ENCODE measurements around the gene BRD9.

BRD9 gene

DNA sequence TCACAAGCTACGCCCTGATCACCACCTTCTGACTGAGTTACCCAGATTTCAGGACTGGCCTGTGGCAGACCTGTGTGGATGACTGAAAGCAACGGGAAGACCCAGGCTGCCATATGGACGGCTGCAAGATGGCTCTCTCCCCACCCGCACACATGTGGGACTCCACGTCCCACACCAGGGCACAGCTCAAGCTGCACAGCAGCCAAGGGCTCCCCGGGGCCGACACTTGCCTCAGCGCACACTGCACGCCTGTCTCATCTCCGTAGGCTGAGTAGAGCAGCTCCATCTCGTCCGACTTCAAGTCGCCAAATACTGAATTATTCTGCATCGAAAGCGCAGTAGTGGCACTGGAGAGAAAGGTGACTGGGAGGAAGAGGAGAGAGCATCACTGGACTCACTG lies 14.5 kb downstream of the BRD9 start:
- DNase-seq (ENCODE audit: low spot score), result no peak

DNA sequence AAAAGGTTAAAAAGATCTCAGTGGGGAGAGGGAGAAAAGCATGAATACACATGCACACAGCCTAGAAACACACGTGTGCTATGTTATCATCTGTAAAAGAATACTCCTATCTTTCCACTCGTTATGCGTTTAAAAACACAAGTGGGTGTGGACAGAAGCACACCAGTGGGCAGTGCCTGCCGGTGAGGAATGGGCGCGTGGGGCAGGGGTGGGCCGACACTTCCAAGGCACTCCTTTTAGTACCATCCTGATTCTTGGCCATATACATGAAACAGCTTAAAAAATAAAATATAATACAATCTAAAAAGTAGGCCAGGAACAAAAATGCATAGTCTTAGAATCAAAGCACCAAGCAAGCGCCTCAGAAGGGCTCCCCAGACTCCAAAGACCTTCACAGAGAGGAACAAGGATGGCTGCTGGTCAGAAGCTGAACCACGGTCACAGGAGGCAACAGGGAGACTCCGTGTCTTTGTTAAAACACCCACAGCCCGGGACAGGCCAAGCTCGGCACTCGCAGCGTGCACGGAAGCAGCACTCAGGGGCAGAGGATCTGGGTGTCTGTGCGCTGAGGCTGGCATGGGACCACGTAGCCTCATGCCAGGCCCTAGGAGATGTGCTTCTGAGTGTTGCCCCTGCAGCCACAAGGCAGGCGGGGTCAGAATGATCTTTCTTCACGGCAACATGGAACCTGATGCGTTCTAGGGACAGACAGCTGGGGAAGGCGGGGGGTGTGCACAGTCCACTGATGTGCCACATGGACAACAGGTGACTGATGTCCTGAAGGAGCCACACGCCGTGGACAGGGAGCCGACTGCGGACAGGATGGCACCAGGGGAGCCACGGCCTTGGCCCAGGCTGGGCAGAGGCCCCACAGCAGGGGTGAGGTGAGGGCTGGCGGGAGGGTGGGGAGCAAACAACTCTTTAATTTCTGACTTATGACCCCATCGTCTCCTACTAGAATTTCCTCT lies 15.9 kb downstream of the BRD9 start:
- no peak for DNase-seq (ENCODE audit: low spot score)

DNA sequence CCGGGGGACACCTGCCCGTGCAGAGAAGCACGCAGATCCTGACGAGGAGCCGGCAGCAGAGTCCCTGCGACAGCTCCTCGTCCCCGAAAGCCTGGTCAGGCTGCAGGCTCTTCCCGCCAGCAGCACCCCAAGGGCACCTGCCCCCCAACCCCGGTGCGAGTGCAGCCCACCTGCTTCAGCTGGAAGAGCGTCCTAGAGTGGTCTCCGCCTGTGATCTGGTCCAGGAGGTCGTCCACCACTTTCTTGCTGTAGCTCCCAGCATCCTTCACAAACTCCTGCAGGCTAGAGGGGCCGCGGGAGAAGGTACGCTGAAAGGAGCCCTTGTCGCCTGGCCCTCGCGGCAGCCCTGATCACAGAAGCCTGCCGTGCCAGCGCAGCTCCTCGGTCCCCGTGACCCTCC lies 16.7 kb downstream of the BRD9 start:
- no peak for DNase-seq (ENCODE audit: low spot score)

DNA sequence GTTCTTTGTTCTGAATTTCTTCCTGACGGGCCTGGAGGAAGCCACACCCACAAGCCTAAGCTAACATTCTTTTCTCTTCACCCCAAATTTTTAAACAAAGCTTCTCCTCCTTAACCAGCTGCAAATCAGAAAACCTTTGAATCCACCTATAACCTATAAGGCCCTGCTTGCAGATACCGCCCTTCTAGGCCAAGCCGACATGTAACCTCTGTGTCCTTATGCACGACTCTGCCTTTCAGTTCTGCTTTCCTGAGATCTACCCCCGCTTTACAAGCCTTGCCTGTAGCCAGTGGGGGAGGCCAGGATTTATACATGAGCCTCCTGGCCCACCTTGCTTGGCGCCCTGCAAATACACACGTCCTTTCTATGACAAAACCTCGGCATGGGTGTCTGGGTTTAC lies 19.3 kb downstream of the BRD9 start:
- no peak for DNase-seq (ENCODE audit: low spot score)

DNA sequence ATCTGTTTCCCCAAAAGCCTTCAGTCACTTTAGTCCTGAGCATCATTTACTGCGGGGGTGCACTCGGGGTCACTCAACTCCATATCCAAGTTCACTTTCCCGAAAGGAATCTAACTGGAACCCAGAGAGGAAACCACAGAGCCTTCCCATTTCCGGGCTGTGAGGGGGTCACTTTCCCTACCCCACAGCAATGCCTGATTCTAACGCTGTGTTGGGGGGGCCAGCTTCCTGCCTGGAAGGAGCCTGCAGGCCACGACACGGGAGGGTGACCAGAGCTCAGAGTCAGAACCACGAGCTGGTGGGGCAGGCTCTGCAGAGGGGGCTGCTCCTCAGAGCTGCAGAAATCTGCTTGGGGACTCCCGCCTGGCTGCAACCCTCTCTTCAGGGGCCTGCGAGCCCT lies 20.3 kb downstream of the BRD9 start:
- no peak for DNase-seq (ENCODE audit: low spot score)

DNA sequence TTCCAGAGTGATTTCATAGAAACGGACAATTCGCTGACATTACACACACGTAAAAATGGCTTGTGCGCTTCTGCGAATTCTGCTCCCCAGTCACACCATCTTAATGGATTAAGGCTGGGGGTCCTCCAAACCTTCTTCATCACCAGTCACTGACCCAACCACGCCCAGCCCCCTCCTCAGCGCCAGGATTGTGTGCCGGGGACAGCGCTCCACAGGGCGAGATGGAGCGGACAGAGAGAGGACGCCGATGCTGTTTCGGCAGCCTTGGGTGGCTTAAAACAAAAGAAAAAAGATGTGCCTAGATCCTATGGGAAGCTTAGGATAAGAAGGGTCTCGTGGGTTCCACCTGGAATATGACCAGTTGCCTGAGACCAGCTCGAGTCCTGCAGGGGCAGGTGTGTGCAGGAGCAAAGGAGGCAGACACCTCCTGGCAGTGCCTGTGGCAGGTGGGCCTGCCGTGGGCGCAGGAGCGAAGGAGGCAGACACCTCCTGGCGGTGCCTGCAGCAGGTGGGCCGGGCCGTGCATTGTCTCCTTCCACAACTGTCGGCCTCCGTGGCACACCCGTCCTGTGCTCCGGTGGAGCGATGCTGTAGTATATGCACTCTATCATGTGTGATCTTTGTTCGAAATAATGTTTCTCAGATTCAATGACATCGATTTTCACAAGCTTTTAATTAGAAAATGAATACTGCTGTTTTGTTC lies 20.9 kb downstream of the BRD9 start:
- DNase-seq (ENCODE audit: low spot score), result no peak

DNA sequence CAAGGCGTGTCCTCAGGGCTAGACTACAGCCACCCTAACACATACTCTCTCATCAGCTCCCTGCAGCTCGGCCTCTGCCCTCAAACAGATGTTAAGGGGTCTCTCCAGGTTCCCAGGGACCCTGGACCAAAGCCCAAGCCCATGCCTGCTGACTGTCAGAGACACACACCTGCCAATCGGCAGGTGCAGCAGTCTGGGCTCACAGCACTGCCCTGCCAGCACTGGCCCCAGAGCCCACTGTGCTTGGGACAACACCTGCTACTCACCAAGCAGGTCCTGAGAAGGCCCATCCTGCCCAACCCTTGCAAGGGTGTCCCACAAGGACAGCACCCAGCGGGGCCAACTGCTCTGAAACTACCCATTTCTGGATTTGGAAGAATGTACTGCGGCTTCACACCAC lies 21.6 kb downstream of the BRD9 start:
- DNase-seq (ENCODE audit: low spot score), result no peak

DNA sequence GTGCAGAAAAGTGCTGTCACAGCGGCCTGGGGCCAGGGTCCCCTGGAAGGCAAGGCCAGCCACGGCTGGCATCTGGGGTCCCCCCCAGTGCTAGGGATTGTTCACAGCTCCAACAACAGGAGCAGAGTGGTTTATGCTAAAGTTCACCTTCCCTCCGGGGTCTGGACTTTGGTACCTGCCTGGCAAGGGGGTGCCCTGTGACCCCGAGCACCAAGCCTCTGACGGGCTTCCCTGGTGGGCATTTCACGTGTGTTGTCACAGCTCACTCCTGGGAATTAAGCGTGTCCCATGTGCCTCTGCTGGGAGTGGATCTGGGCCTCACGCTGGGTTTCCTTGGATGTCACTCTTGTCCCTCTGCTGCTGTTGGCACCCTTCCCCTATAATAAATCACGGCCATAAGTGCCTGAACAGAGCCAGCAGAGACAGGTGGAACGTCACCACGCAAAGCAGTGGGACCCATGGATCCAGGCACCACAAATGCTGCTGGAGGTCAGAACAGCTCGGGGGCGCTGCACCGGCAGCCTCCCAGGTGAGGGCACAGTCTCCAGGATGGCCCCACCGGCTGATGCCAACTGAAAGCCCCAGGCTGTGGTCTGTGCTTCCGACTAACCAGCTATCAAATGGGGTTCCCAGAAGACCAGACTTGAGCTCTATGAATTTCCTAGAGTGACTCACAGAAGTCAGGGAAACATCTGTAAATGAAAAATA lies 24.0 kb downstream of the BRD9 start:
- no peak for DNase-seq (ENCODE audit: low spot score)

DNA sequence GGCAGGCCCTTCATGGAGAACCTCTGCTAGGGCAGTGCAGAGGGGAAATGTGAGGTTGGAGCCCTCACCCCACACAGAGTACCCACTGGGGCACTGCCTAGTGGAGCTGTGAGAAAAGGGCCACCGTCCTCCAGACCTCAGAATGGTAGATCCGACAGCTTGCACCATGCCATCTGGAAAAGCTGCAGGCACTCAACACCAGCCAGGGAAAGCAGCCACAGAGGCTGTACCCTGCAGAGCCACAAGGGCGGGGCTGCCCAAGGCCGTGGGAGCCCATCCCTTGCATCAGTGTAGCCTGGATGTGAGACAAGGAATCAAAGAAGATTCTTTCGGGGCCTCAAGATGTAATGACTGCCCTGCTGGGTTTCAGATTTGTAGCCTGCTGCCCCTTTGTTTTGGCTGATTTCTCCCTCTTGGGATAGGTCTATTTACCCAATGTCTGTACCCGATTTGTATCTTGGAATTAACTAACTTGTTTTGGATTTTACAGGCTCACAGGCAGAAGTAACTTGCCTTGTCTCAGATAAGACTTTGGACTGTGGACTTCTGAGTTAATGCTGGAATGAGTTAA lies 25.2 kb downstream of the BRD9 start:
- no peak for DNase-seq (ENCODE audit: low spot score)

DNA sequence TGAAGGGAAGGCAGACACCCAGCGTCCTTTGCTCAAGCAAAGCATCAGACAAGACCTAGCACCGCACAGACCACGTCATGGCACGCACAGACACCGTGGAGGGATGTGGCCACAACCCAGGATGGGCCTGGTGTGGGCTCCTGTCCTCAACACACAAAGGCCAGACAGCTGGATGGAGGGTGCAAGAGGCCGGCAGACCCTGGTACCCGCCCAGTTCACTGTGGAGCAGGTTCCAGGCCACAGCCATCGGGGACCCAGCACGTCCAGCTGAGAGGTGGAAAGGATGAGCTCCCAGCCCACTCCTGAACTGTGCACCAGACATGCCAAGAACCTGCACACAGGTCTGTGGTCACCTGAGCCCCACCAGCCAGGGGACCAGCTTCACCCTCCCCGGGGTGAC lies 26.8 kb downstream of the BRD9 start:
- no peak for DNase-seq (ENCODE audit: low spot score)

DNA sequence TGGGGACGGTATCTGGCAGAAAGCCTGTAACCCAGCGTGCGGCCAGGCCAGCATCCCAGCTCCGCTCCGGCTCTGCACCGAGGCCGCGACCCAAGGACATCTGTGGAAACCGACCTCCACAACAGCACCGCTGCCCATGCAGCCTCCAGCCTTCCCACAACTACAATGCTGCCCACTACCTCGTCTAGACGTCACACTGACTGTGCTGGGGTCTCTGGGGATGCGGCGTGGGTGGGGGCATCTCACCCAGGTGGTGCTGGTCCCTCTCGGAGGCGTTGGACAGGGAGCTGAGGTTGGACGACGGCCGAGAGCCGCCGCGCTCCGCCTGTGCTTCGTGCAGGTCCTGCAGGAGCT lies 27.5 kb downstream of the BRD9 start:
- DNase-seq (ENCODE audit: low spot score), result no peak

DNA sequence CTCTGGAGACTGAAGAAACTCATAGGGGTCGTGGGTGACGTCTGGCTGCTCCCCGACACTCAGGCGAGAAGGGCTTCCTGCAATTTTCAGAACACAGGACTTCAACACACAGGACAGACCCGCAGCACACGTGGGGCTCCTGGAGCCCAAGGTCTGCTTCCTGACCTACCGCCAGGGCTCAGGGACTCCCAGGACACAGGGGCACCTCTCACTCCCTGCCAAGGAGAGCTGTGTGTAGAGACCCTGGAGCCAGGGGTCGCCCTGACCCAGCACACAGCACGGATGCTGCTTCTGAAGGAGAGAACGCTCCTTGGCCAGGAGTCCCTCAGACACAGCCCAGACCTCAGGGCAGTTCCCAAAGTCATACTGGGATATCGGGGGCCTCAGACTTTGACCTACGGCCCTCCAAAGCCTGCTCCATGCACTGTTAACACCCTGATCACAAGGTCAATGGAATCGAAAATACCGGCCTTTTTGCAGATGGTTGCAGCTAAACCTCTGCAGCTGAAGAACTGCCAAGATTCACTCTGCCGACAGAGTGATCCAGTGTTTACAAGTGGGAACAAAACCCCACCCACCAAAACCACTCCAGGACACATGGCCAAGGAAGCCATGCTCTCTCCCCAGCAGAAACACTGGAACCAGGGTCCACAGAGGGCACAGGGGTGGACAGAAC lies 28.0 kb downstream of the BRD9 start:
- no peak for DNase-seq (ENCODE audit: low spot score)

DNA sequence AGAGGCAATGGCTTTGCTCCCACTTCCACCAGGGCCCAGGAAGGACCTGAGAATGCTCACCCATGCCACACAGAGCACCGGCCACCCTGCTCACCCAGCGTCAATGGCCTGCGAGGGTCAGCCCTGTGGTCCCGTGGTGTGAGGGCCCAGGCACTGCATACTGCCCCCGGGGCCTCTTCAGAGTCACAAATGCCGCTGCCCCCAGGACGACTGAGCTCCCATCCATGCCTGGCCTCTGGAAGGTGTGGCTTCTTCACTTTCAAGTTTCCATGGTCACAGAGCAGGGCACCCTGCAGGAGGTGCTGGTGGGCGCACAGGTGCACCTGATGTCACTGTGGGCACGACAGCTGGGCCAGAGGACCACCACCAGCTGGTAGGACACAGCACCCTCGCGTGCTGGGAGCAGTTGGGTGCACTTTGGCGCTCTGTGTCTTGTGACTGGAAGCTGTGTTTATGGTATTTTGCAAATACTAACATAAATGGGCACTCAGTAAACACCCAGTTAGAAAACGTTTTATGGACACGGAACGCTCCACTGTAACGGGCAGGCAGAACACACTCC lies 29.3 kb downstream of the BRD9 start:
- DNase-seq (ENCODE audit: low spot score), result no peak

DNA sequence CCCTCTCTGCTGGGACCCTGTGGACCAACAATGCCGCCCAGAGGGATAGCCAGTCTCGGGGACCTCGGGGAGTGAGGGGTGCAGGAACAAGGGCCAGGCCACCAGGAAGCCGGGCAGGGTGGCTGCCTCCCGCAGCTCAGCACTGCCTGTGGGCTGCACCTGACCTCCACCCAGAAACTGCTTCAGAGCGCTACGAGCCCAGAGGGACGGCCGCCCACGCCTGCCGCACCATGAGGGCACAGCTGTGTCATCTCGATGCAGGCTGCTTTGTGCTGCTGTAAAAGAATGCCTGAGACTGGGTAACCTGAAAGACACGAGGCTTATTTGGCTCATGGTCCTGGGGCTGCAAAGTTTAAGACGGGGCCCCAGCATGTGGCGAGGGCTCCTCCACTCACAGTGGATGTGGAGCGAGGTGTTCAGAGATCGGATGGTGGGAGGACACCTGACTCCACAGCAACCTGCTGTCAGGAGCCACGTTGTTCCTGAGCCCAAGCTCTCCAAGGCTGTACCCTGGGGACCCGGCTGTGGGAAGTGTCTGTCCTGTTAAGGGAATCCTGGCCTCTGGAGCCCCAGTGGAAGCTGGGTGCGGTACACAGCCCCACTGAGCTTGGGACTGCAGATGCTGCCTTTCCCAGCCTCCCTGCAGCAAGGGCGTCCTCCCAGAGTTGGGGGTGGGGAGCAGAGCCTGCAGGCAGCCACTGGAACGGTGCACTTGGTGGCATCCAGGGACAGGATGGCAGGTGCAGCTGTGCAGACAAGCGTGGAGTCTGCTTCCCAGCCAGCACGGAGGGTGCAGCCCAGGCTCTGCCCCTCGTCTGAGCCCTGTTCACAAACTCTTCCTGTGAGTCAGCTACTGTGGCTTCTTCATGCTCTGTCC lies 30.0 kb downstream of the BRD9 start:
- no peak for DNase-seq (ENCODE audit: low spot score)

DNA sequence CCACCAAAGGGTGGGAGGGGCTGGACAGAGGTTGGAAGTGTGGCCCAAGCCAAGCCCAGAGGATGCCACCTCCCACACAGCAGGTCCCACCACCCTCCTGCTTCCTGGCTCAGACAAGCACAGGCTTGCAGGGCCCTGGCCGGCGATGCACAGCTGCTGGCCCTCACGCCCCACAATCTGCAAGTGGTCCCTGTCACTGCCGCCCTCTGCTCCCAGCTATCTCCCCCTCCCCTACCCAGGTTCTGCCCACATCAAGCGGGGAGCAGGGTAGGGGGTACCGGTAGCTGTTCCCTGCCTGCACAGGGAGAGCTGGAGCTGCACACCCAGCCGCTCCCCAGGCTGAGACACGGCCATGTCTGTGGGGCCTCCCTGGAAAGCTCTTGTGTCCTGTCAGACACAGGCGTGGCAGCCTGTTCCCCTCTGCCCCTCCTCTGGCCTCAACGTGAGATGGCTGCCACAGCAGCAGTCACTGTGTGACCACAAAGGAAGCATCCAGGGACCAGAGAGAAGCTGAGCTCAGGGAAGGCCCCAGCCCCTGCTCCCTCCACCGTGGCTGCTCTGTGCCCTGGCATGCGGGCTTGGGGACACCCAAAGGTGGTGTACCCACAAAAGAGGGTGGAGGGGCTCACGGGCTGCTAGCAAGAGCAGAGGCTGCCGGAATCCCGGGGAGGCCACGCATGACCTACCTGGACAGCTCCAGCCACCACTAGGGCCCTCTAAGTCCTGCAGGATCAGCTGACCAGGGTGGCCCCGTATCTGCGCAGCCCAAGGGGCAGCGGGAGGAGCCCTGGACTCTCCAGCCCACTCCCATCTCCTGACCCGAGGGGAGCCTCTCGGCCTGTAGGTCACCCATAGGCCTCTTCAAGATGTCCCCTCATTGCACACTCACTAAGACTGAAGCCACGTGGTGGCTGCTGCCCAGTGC lies 30.9 kb downstream of the BRD9 start:
- DNase-seq (ENCODE audit: low spot score), result no peak

DNA sequence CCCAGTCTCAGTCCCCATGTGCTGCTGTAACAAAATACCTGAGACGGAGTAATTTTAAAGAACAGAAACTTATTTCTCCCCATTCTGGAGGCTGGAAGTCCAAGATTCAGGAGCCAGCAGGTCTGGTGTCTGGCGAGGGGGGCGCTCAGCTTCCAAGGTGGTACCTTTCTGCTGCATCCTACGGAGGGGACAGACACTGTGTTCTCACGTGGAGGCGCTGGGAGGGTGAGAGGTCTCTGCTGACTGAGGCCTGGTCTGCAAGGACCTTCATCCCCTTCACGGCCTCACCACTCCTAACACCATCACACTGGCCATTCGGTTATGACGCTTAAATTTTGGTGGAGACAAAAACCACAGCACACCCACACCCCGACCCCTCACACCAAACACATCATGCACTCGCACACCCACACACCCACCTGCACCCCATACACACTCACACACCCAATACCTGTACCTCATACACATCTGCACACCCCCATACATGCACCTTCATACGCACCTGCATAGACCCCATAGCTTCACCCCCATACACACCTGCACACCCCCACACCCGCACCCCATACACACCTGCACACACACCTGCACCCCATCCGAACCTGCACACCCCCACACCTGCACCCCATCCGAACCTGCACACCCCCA lies 32.0 kb downstream of the BRD9 start:
- no peak for DNase-seq (ENCODE audit: low spot score)

DNA sequence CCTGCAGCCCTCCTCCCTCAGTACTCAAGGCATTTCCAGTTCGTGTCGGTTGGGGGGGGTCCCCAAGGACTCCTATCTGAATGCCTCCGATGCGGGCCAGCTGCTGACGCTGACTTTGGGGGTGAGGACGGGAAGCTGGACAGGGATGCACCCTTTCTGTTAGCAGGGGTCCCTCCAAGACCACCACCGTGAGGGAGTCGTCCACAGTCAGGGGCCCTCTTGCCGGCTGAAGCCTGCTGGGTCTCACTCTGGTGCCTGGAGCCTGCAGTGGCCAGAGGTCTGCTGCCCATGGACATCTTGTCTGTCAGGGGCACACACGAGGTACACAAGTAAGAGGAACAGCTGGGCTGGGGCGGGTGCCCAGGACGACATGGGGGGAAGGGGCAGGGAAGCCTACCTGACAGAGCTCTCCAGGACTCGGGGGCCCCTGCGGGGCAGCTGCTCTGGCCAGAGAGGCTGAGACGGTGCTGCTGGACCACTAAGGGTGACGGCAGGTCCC lies 32.8 kb downstream of the BRD9 start:
- no peak for DNase-seq (ENCODE audit: low spot score)

DNA sequence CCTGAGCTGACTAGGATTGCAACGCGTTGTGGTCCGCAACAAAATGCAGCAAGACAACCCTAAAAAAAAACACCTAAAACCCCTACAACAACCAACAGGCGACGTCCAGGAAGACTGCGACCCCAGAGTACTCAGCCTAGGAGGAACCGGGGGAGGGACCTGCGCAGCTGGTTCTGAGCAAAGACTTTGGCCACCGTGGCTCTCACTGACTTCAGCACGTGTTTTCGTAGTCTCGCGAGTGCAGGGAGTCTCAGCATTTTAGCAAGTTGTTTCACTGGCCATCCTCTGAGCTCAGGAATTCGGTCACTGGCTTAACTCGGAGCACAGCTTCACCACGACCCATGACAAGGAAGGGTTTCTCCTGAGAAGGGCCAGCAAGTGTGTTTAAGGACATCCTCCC lies 33.2 kb downstream of the BRD9 start:
- DNase-seq (ENCODE audit: low spot score), result no peak

DNA sequence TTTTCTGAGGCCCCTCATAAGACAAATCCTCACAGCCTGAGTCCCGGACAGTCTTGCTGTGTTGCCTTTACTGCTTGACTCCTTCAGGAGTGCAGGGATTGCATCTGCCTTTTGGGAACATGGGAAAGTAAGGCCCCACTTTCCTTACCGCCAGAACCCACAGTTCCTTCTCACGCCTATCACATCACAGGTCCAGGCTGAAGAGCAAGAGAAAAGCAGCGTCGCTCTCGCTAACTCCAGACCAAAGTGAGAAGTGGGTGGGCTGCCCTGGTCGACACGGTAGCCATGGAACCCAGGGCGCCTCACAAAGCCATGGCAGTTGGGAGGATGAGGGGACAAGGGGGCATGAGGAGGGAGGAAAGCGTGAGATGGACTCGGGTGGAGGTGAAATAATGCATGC lies 33.9 kb downstream of the BRD9 start:
- DNase-seq (ENCODE audit: low spot score), result no peak
